Chondrocyte (in vitro differentiated cells): ENCODE measurements around the gene SFRP5. TPM values are rescaled to one million over a fixed set of nuclear protein-coding genes. Genes with fewer than 3 reads are reported as not detected.

ENCODE experiments used
- DNase-seq: peaks from one replicate; pipeline ENCODE4 v3.0.0; 2021; ENCODE audit warnings: mixed read lengths, low spot score
- H3K27ac Mint-ChIP-seq: one replicate; pipeline ENCODE4 v1.8.0; 2021; ENCODE audit warnings: mild to moderate bottlenecking, moderate library complexity, mixed read lengths; ENCODE audit not compliant: unreplicated experiment
- H3K27me3 Mint-ChIP-seq: 2 replicates; pipeline ENCODE4 v1.8.0; 2021; ENCODE audit warnings: low read depth, mixed read lengths
- H3K36me3 Mint-ChIP-seq: 2 replicates; pipeline ENCODE4 v1.8.0; 2021; ENCODE audit warnings: low read depth, mixed read lengths
- H3K4me1 Mint-ChIP-seq: 2 replicates; pipeline ENCODE4 v1.8.0; 2021; ENCODE audit warnings: low read depth, mild to moderate bottlenecking, mixed read lengths
- H3K4me3 Mint-ChIP-seq: one replicate; pipeline ENCODE4 v1.8.0; 2021; ENCODE audit warnings: mild to moderate bottlenecking, moderate library complexity, mixed read lengths; ENCODE audit not compliant: unreplicated experiment
- H3K9me3 Mint-ChIP-seq: 2 replicates; pipeline ENCODE4 v1.8.0; 2021; ENCODE audit warnings: low read depth, mixed read lengths
- total RNA-seq: library from RNA; stranded (reverse); gene quantifications from 3 replicates; pipeline ENCODE4 v1.2.1, GENCODE V29; 2021
- TF ChIP-seq, protein P1 (sequence below): fragments of 200-600 bp; sonication (generic); IDR thresholded peaks from 2 replicates; pipeline ENCODE4 v1.5.0; 2021; ENCODE audit warnings: antibody characterized with exemption, mild to moderate bottlenecking, moderate library complexity

The SFRP5 gene
- total RNA-seq, 1 donor from 2014 or later, result 0.35 TPM

DNA sequence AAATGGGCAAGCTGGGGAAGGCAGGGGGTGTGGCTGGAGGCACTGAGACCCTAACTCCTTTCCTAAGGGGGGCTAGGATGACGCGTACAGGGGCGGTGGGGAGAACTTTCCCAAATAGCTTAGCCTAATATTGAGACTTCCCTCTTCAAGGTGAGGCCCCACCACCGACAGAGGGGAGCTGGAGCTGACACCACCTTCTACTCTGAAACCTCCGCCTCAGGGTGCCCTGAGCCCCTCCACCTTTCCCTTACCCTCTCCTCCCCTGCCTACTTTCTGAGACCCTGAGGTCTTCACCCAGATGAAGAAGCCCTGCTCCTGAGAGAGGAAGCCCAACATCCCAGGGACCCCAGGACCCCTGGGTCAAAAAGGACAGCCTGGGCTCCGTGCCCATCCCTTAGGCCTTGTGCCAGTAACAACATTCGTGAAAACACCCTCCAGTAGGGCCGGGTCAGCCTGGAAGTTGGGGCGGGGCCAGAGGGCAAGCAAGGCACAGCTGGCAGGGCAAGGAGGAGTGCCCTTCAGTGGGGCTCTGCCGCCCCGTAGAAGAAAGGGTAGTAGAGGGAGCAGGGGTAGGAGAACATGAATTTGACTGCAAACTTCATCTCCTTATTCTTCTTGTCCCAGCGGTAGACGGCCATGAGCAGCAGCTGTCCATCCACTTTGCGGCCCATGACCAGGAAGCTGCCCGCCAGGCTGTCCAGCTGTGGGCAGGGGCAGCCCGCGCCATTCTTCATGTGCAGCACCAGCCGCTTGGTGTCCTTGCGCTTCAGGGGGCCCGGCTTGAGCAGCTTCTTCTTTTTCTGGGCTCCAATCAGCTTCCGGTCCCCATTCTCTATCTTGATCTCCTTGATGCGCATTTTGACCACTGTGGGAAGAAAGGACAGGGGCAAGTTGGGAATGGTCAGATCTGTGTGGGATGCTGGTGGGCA is 4.5 kb downstream of the SFRP5 start:
- Mint-ChIP-seq H3K4me3 (no peak overlapping the region), H3K27me3 (peaks cover 30% of the 10 kb centered on the region), H3K4me1 (peaks cover 44% of the 10 kb centered on the region), H3K9me3 (no peaks in the 10 kb centered on the region), H3K27ac (no peak overlapping the region), H3K36me3 (no peaks in the 10 kb centered on the region)
- TF ChIP-seq, protein P1, sequence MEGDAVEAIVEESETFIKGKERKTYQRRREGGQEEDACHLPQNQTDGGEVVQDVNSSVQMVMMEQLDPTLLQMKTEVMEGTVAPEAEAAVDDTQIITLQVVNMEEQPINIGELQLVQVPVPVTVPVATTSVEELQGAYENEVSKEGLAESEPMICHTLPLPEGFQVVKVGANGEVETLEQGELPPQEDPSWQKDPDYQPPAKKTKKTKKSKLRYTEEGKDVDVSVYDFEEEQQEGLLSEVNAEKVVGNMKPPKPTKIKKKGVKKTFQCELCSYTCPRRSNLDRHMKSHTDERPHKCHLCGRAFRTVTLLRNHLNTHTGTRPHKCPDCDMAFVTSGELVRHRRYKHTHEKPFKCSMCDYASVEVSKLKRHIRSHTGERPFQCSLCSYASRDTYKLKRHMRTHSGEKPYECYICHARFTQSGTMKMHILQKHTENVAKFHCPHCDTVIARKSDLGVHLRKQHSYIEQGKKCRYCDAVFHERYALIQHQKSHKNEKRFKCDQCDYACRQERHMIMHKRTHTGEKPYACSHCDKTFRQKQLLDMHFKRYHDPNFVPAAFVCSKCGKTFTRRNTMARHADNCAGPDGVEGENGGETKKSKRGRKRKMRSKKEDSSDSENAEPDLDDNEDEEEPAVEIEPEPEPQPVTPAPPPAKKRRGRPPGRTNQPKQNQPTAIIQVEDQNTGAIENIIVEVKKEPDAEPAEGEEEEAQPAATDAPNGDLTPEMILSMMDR, result no peak
- no peak for DNase-seq

DNA sequence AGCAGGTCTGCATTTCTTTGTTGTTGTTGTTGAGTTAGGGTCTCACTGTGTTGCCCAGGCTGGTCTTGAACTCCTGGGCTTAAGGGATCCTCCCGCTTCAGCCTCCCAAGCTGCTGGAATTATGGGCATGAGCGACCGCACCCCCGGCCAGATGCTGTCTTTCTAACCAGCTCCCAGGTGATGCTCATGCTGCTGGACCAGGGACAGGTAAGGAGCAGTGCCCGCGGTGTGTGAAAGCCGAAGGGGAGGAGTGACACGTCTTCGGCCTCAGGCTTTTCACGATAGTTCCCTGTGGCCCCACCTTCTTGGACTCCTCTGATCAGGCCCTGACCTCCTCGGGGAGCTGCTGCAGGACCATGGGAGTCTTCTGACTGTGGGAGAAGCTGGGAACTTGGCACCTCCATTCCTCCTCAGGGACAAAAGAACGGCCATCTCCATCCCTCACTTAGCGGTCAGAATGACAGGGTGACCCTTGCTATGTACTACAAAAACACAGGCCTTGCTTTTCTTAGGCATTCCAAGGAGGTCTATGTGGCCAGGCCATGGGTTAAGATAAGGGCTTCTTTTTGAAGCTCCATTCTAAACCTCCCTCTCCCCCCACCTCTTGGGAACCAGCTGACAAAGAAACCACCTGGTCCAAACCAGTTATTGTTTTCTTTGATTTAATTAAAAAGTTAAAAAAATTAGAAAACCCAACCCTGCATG is 5.5 kb downstream of the SFRP5 start:
- Mint-ChIP-seq H3K4me1 (peaks cover 46% of the 10 kb centered on the region), H3K9me3 (no peaks in the 10 kb centered on the region), H3K27me3 (peaks cover 25% of the 10 kb centered on the region), H3K27ac (no peak overlapping the region), H3K4me3 (no peak overlapping the region), H3K36me3 (peaks cover 3% of the 10 kb centered on the region)
- DNase-seq, result no peak
- TF ChIP-seq, protein P1, result no peak

DNA sequence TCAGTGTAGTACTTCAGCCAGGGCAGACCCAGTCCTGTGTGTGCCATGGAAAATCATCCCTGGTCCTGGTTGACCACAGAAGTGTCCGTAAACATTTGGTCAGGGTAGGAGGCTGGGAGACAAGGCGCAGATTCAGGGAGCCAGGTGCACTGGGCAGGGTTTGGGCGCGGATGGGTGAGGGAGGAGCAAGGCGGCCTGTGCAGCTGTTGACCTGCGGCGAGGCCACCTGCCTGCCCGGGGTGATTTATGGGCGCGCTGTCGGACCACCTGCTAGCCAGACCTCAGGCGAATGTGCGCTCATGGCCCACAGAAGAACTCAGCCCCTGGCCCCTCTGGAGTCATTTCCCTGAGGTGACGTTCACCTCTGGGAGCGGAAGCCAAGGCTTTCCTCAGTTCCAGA is 6.6 kb downstream of the SFRP5 start:
- no peak overlapping the region for H3K27ac Mint-ChIP-seq
- no peaks in the 10 kb centered on the region for H3K9me3 Mint-ChIP-seq
- H3K4me3 Mint-ChIP-seq, result no peak overlapping the region
- peaks cover 38% of the 10 kb centered on the region for H3K4me1 Mint-ChIP-seq
- no peak for DNase-seq
- peaks cover 14% of the 10 kb centered on the region for H3K27me3 Mint-ChIP-seq
- H3K36me3 Mint-ChIP-seq, result peaks cover 3% of the 10 kb centered on the region
- TF ChIP-seq, protein P1, result no peak

DNA sequence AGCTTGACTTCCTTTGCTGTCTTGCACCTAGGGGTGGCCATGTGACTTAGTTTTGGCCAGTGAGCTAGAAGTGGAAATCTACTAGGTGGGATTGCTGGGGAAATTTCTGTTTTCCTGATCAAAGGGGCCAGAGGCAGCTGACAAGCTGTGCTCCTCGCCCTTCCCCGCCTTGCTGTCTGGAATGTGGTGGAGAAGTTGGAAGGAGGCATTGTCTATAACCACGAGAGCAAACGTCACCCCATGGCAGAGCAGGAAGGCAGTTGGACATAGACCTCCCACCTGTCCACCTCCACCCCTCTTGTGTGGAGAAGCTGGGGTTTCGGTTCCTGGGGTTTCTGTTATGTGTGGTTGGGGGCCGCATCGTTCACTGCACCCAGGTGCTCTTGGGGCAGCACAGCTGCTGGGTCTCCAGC is 7.3 kb downstream of the SFRP5 start:
- DNase-seq, result no peak
- Mint-ChIP-seq H3K9me3 (no peaks in the 10 kb centered on the region), H3K4me3 (no peak overlapping the region), H3K27ac (no peak overlapping the region), H3K27me3 (peaks cover 7% of the 10 kb centered on the region), H3K4me1 (peaks cover 41% of the 10 kb centered on the region), H3K36me3 (peaks cover 4% of the 10 kb centered on the region)
- TF ChIP-seq, protein P1, result no peak

DNA sequence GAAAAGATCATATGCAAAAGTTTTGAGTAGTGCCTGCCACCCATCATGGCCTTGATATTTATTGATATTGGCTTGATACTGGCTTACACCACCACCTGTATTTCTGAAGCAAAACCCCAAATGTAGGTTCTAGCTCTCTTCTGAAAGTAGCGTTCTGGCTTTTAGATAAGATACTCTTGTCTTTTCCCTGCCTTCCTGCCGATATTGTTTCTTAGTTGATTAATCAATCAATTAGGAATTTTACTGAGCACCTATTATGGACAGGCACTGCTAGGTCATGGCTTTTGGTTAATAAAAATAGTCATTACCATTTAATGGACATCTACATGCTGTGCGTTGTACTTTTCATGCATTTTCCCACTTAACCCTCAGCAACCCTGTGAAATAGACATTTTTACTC is 7.9 kb downstream of the SFRP5 start:
- no peak for DNase-seq
- peaks cover 44% of the 10 kb centered on the region for H3K4me1 Mint-ChIP-seq
- peaks cover 4% of the 10 kb centered on the region for H3K27me3 Mint-ChIP-seq
- TF ChIP-seq, protein P1, result no peak
- H3K9me3 Mint-ChIP-seq, result no peaks in the 10 kb centered on the region
- H3K36me3 Mint-ChIP-seq, result peaks cover 5% of the 10 kb centered on the region
- H3K27ac Mint-ChIP-seq, result no peak overlapping the region
- H3K4me3 Mint-ChIP-seq, result no peak overlapping the region
